H1 (cell line): Measurements from ENCODE around the gene COPS2. TPM values are rescaled to one million over a fixed set of nuclear protein-coding genes. Genes with fewer than 3 reads are reported as not detected.

Experiments used
- CTCF ChIA-PET: fragments of 300-600 bp; sonication (Branson Sonifier 250); formaldehyde crosslinking; loops from one replicate; lab custom pipeline; 2021; ENCODE audit not compliant: partially characterized antibody; lab: Charles Lee
- POLR2A ChIA-PET: fragments of 300-600 bp; sonication (Branson Sonifier 250); formaldehyde crosslinking; loops from one replicate; lab custom pipeline; 2021; ENCODE audit warnings: inconsistent platforms; ENCODE audit not compliant: partially characterized antibody; lab: Charles Lee
- DNase-seq, 2 experiments: peaks; one replicate each; pipeline versions ENCODE4 v3.0.0 to v3.0.0-alpha.2; 2010 to 2022; ENCODE audit warnings: low spot score in 2 of 2, low read depth in 1 of 2, mixed read lengths in 1 of 2
- FAIRE-seq: peaks from 2 replicates; lab custom pipeline; 2011; peaks lifted over from hg19 to GRCh38; lab: Jason Lieb, UNC
- H2AFZ ChIP-seq: 2 replicates; pipeline ENCODE4 v1.8.1; 2012; ENCODE audit warnings: low read length, inconsistent platforms
- H2AK5ac ChIP-seq: 2 replicates; pipeline ENCODE4 v1.6.1; 2013; ENCODE audit warnings: low read depth, low read length
- H2BK120ac ChIP-seq: replicated peaks from 2 replicates; pipeline ENCODE3; 2013; ENCODE audit warnings: low read depth, low read length, inconsistent platforms
- H2BK12ac ChIP-seq: 2 replicates; pipeline ENCODE4 v1.6.1; 2013; ENCODE audit warnings: low read depth, low read length
- H2BK15ac ChIP-seq: 2 replicates; pipeline ENCODE4 v1.6.1; 2013; ENCODE audit warnings: low read length
- H2BK20ac ChIP-seq: 2 replicates; pipeline ENCODE4 v1.6.1; 2013; ENCODE audit warnings: low read length
- H2BK5ac ChIP-seq: 2 replicates; pipeline ENCODE4 v1.6.1; 2013; ENCODE audit warnings: low read depth, low read length
- H3K14ac ChIP-seq: 2 replicates; pipeline ENCODE4 v1.6.1; 2013; ENCODE audit warnings: inconsistent platforms; ENCODE audit not compliant: insufficient read length
- H3K18ac ChIP-seq: 2 replicates; pipeline ENCODE4 v1.6.1; 2013; ENCODE audit warnings: low read length; ENCODE audit errors: extremely low read depth
- H3K23ac ChIP-seq: 2 replicates; pipeline ENCODE4 v1.6.1; 2013; ENCODE audit warnings: inconsistent platforms; ENCODE audit not compliant: insufficient read length
- H3K23me2 ChIP-seq: 2 replicates; pipeline ENCODE4 v1.6.1; 2013; ENCODE audit warnings: low read depth, low read length
- H3K27ac ChIP-seq: 2 replicates; pipeline ENCODE4 v1.6.1; 2011; ENCODE audit warnings: low read depth, low read length, inconsistent platforms
- H3K27me3 ChIP-seq, 4 experiments: replicated peaks in 1 of 4; 1 replicate in 1 of 4; 2 replicates in 3 of 4; pipeline versions ENCODE4 v1.6.1 to v1.8.1; 2011 to 2013; ENCODE audit warnings: low read length in 3 of 4, mild to moderate bottlenecking in 3 of 4, inconsistent platforms in 2 of 4, mixed read lengths in 2 of 4, moderate library complexity in 1 of 4; ENCODE audit not compliant: control insufficient read depth in 3 of 4, insufficient read depth in 3 of 4; ENCODE audit errors: extremely low read depth in 1 of 4
- H3K36me3 ChIP-seq, 4 experiments: 2 replicates each; pipeline versions ENCODE4 v1.6.1 to v1.8.1; 2011 to 2013; ENCODE audit warnings: mild to moderate bottlenecking in 4 of 4, low read length in 3 of 4, moderate library complexity in 2 of 4, control low read depth in 1 of 4, inconsistent platforms in 1 of 4; ENCODE audit not compliant: insufficient read depth in 4 of 4, control insufficient read depth in 2 of 4
- H3K4ac ChIP-seq: replicated peaks from 2 replicates; pipeline ENCODE3; 2013; ENCODE audit warnings: low read length, low read depth, mixed read lengths, inconsistent platforms; ENCODE audit not compliant: insufficient read length
- H3K4me1 ChIP-seq, 4 experiments: replicated peaks in 1 of 4; 1 replicate in 1 of 4; 2 replicates in 3 of 4; pipeline versions ENCODE4 v1.6.1 to v1.8.1; 2011 to 2013; ENCODE audit warnings: low read length in 3 of 4, inconsistent platforms in 2 of 4, mixed read lengths in 1 of 4; ENCODE audit not compliant: insufficient read depth in 4 of 4, control insufficient read depth in 3 of 4
- H3K4me2 ChIP-seq, 2 experiments: 2 replicates each; pipeline versions ENCODE4 v1.6.1 to v1.8.1; 2011 to 2013; ENCODE audit warnings: low read depth in 2 of 2, low read length in 2 of 2, control low read depth in 1 of 2, inconsistent platforms in 1 of 2, mild to moderate bottlenecking in 1 of 2; ENCODE audit not compliant: insufficient read depth in 1 of 2
- H3K4me3 ChIP-seq, 4 experiments: fragments of 200-600, 300-600 bp in 1 of 4; sonication (generic), shearing (Covaris generic), sonication (Bioruptor Twin) in 1 of 4; 2 replicates each; pipeline versions ENCODE4 v1.5.1 to v1.8.1; 2011 to 2016; ENCODE audit warnings: low read length in 4 of 4, low read depth in 3 of 4, control low read depth in 2 of 4, inconsistent platforms in 2 of 4, mild to moderate bottlenecking in 2 of 4, mixed read lengths in 1 of 4, moderate library complexity in 1 of 4; ENCODE audit not compliant: insufficient read depth in 2 of 4; ENCODE audit errors: extremely low read depth in 1 of 4
- H3K56ac ChIP-seq: replicated peaks from 2 replicates; pipeline ENCODE3; 2013; ENCODE audit warnings: low read depth, mild to moderate bottlenecking, mixed read lengths, low read length, inconsistent platforms; ENCODE audit not compliant: insufficient read length
- H3K79me1 ChIP-seq: 2 replicates; pipeline ENCODE4 v1.6.1; 2013; ENCODE audit warnings: low read depth, low read length, control low read depth
- H3K79me2 ChIP-seq, 2 experiments: 2 replicates each; pipeline versions ENCODE4 v1.6.1 to v1.8.1; 2012 to 2013; ENCODE audit warnings: low read length in 2 of 2, mild to moderate bottlenecking in 2 of 2, inconsistent platforms in 1 of 2; ENCODE audit not compliant: insufficient read depth in 2 of 2, control insufficient read depth in 1 of 2
- H3K9ac ChIP-seq, 4 experiments: replicated peaks in 1 of 4; 1 replicate in 1 of 4; 2 replicates in 3 of 4; pipeline versions ENCODE4 v1.6.1 to v1.8.1; 2011 to 2013; ENCODE audit warnings: low read depth in 3 of 4, low read length in 3 of 4, control low read depth in 2 of 4, mild to moderate bottlenecking in 2 of 4, moderate library complexity in 2 of 4, inconsistent platforms in 1 of 4; ENCODE audit errors: extremely low read depth in 1 of 4
- H3K9me3 ChIP-seq, 2 experiments: 2 replicates each; pipeline versions ENCODE4 v1.6.1 to v1.8.1; 2012 to 2013; ENCODE audit warnings: mild to moderate bottlenecking in 2 of 2, moderate library complexity in 2 of 2, control low read depth in 1 of 2, inconsistent platforms in 1 of 2, low read depth in 1 of 2, low read length in 1 of 2, mixed read lengths in 1 of 2; ENCODE audit not compliant: insufficient read depth in 2 of 2
- H4K20me1 ChIP-seq, 2 experiments: replicated peaks in 1 of 2; 2 replicates each; pipeline versions ENCODE3 to v1.8.1; 2011 to 2013; ENCODE audit warnings: inconsistent platforms in 2 of 2, low read length in 2 of 2, mild to moderate bottlenecking in 1 of 2; ENCODE audit not compliant: insufficient read depth in 2 of 2, control insufficient read depth in 1 of 2
- H4K5ac ChIP-seq: 2 replicates; pipeline ENCODE4 v1.6.1; 2013; ENCODE audit warnings: low read length, low read depth, mixed read lengths, inconsistent platforms; ENCODE audit not compliant: insufficient read length
- H4K8ac ChIP-seq: 2 replicates; pipeline ENCODE4 v1.8.0; 2013; ENCODE audit warnings: mild to moderate bottlenecking, moderate library complexity, low read length, inconsistent platforms; ENCODE audit not compliant: insufficient read depth; ENCODE audit errors: extremely low read depth
- H4K91ac ChIP-seq: replicated peaks from 2 replicates; pipeline ENCODE3; 2013; ENCODE audit warnings: low read length, mixed read lengths, inconsistent platforms; ENCODE audit not compliant: insufficient read length
- BACH1 ChIP-seq: IDR thresholded peaks from 2 replicates; pipeline ENCODE4 v1.6.1; 2012; ENCODE audit warnings: low read length, improper control_type of control experiment
- FOSL1 ChIP-seq: IDR thresholded peaks from 2 replicates; pipeline ENCODE4 v1.6.1; 2011; ENCODE audit warnings: mild to moderate bottlenecking, low read depth, low read length, moderate library complexity; ENCODE audit not compliant: insufficient read depth
- GTF2F1 ChIP-seq: IDR thresholded peaks from 2 replicates; pipeline ENCODE4 v1.6.1; 2012; ENCODE audit warnings: low read depth, low read length, improper control_type of control experiment, borderline replicate concordance
- JUN ChIP-seq: IDR thresholded peaks from 2 replicates; pipeline ENCODE4 v1.6.1; 2011; ENCODE audit warnings: low read depth, mild to moderate bottlenecking, improper control_type of control experiment, low read length
- POLR2AphosphoS5 ChIP-seq: IDR thresholded peaks from 2 replicates; pipeline ENCODE4 v1.6.1; 2011; ENCODE audit warnings: low read depth, low read length
- SIRT6 ChIP-seq: IDR thresholded peaks from one replicate; pipeline ENCODE4 v1.7.1; 2012; ENCODE audit warnings: low read length, inconsistent platforms
- WGBS, 2 experiments: shearing (Covaris generic) in 1 of 2; methylation state at CpG; one replicate each; pipeline versions ENCODE4 v1.1.6 to v1.1.7; 2013 to 2015; ENCODE audit warnings: low lambda C conversion rate in 2 of 2, mixed read lengths in 2 of 2, inconsistent platforms in 1 of 2, low coverage in 1 of 2, missing lambda C conversion rate in 1 of 2; ENCODE audit not compliant: insufficient replicate concordance in 2 of 2, insufficient coverage in 1 of 2, insufficient read length in 1 of 2; ENCODE audit errors: extremely low coverage in 1 of 2, missing lambda C conversion rate in 1 of 2; 5-methylcytosine and 5-hydroxymethylcytosine counted together
- polyA plus RNA-seq, 7 experiments: library from polyadenylated mRNA; depleted of rRNA in 3 of 7; stranded (reverse) in 5 of 7; unstranded in 2 of 7; fragments of >200 nt in 5 of 7; fragments of 200-250 nt in 2 of 7; gene quantifications; 1 replicate in 5 of 7; 2 replicates in 1 of 7; 4 replicates in 1 of 7; pipeline versions ENCODE4 v1.2.1 to v1.2.3, GENCODE V29; 2011 to 2013; ENCODE audit warnings: missing spikeins in 2 of 7, mixed read lengths in 2 of 7
- total RNA-seq: library from RNA; stranded (reverse); fragmentation: NEBNext Ultra II Directional; extraction: Animal tissue kit (Norgen Biotek cat#: 25700); gene quantifications from 2 replicates; pipeline ENCODE4 v1.2.1, GENCODE V29; 2021

Gene COPS2
- total and polyA plus RNA-seq, 2 of the 8 experiments (the other 6 are each of a cell fraction or from before 2014, with no cell fraction given) = 17.7 to 85.1 TPM

GRCh38 chr15:49182128-49182527, 26.7 kb upstream of the COPS2 start:
- no peak for TF ChIP-seq GTF2F1
- TF ChIP-seq FOSL1 = no peak
- TF ChIP-seq JUN = no peak
- TF ChIP-seq SIRT6 = no peak
- no peak for TF ChIP-seq POLR2AphosphoS5
- no peak for TF ChIP-seq BACH1
- no peak overlapping the region for H4K5ac ChIP-seq
- no peak overlapping the region for H3K4me2 ChIP-seq
- H2AK5ac ChIP-seq = no peak overlapping the region
- no peak overlapping the region for H3K4ac ChIP-seq
- H3K79me1 ChIP-seq = peaks cover 3% of the 10 kb centered on the region; the same call in 1 of the 2 replicates
- no peak overlapping the region for H2BK120ac ChIP-seq
- CTCF ChIA-PET = interaction anchor here (1.8 kb wide), 1 partner anchor 12 kb away, joined by 3 read pairs; the partner anchor contains the start of gene GALK2
- no peak overlapping the region for H3K4me3 ChIP-seq
- no peaks in the 10 kb centered on the region; a peak in 1 of 7 replicates for H3K27me3 ChIP-seq
- no peaks in the 10 kb centered on the region for H4K20me1 ChIP-seq
- no peak overlapping the region for H3K9ac ChIP-seq
- no peak overlapping the region for H2AFZ ChIP-seq
- H3K27ac ChIP-seq = no peak overlapping the region
- no peak overlapping the region for H2BK20ac ChIP-seq
- DNase-seq (no peak), FAIRE-seq (no peak)
- H4K91ac ChIP-seq = no peak overlapping the region
- POLR2A ChIA-PET = no interaction called here
- H3K14ac ChIP-seq = no peak overlapping the region
- no peak overlapping the region for H2BK12ac ChIP-seq
- no peak overlapping the region for H3K18ac ChIP-seq
- H2BK5ac ChIP-seq = no peak overlapping the region
- H2BK15ac ChIP-seq = no peak overlapping the region
- no peak overlapping the region for H3K23ac ChIP-seq
- H3K79me2 ChIP-seq = 0 out of 4 replicates have a peak, but pooled peaks cover 0 to 4% of the 10 kb centered on the region in 2 experiments
- WGBS, 2 experiments = 90% methylated on average over 4 of the region's 4 CpGs; no CpG with 5 or more reads in 1 of the 2 experiments
- H3K23me2 ChIP-seq = no peaks in the 10 kb centered on the region
- H4K8ac ChIP-seq = no peak overlapping the region
- no peaks in the 10 kb centered on the region for H3K9me3 ChIP-seq
- no peaks in the 10 kb centered on the region for H3K36me3 ChIP-seq
- H3K56ac ChIP-seq = no peak overlapping the region
- peaks cover 0 to 4% (median 0%) of the 10 kb centered on the region in 4 experiments; a peak in 2 of 7 replicates for H3K4me1 ChIP-seq
